ENCODE measurements around the gene CAV1. TPM values are rescaled to one million over a fixed set of nuclear protein-coding genes. Genes with fewer than 3 reads are reported as not detected.

CAV1 gene
- total RNA-seq, 1 donor from 2014 or later: 12.0 TPM

Small RNA genes lying within 50 kb of the gene (small RNA-seq; reads per million reads assigned to genes)
- gene AC006159.2: not detected

Other genes starting within 250 kb of the CAV1 start
- gene CAV2, start 25.3 kb upstream of the CAV1 start, total RNA-seq: 19.8 TPM
- 65.5 TPM for gene MET, start 147.2 kb downstream of the CAV1 start, total RNA-seq